Activated CD4-positive, CD25-positive, alpha-beta regulatory T cell treated with anti-CD3 and anti-CD28 coated beads, Interleukin-2, amount 50 U/mL, for 16 hours (primary cell): Measurements from ENCODE around the gene GPR108.
"Not testable (repeated sequence)": the region's sequence is repeated elsewhere in the genome, so short reads cannot be mapped to it uniquely, and the experiment has no call there.

Experiments used
- DNase-seq: peaks from one replicate; pipeline ENCODE4 v3.0.0-alpha.2; 2020; ENCODE audit warnings: low read depth, low spot score

The GPR108 gene

GRCh38 chr19:6737284-6737872, at the start of gene GPR108:
Gene GPR108 (minus strand): TSS chr19:6737580. CDS start chr19:6737576, 4 bp downstream.
- peak; percentile 99 for DNase-seq

GRCh38 chr19:6779206-6779605, 41.8 kb upstream of the GPR108 start:
- no peak for DNase-seq

- DNase-seq, result no peak
Observed at GRCh38 chr19:6778386-6778785, 41.0 kb upstream of the GPR108 start.

GRCh38 chr19:6777434-6777833, 40.1 kb upstream of the GPR108 start:
- no peak for DNase-seq

- no peak for DNase-seq
Observed at GRCh38 chr19:6776999-6777398, 39.6 kb upstream of the GPR108 start.

- DNase-seq, result not testable (repeated sequence)
Observed at GRCh38 chr19:6776045-6776444, 38.7 kb upstream of the GPR108 start.

- DNase-seq, result no peak
Observed at GRCh38 chr19:6774821-6775707, 37.7 kb upstream of the GPR108 start.

- peak; percentile 11 for DNase-seq
Observed at GRCh38 chr19:6773323-6773931, 36.0 kb upstream of the GPR108 start.

- no peak for DNase-seq
Observed at GRCh38 chr19:6772866-6773322, 35.5 kb upstream of the GPR108 start.

GRCh38 chr19:6772028-6772865, 34.9 kb upstream of the GPR108 start, which contains the start of gene VAV1:
Gene VAV1 (plus strand): TSS chr19:6772708. CDS start chr19:6772808, 100 bp downstream.
- peak; percentile 67 for DNase-seq

- DNase-seq, result not testable (repeated sequence)
Observed at GRCh38 chr19:6771648-6772027, 34.3 kb upstream of the GPR108 start.

- DNase-seq, result no peak
Observed at GRCh38 chr19:6769006-6769619, 31.7 kb upstream of the GPR108 start.

- no peak for DNase-seq
Observed at GRCh38 chr19:6768236-6768785, 30.9 kb upstream of the GPR108 start.

- peak; percentile 83 for DNase-seq
Observed at GRCh38 chr19:6767357-6768235, 30.2 kb upstream of the GPR108 start, which contains the start of gene SH2D3A. Gene SH2D3A (minus strand): TSS chr19:6767435. CDS start chr19:6763748, 3,687 bp downstream.

GRCh38 chr19:6767081-6767356, 29.6 kb upstream of the GPR108 start:
- DNase-seq, result peak; percentile 14

GRCh38 chr19:6766357-6767080, 29.1 kb upstream of the GPR108 start:
- no peak for DNase-seq

- DNase-seq, result no peak
Observed at GRCh38 chr19:6765738-6766356, 28.5 kb upstream of the GPR108 start.

GRCh38 chr19:6762253-6762797, 24.9 kb upstream of the GPR108 start:
- not testable (repeated sequence) for DNase-seq
